Activated gamma-delta T cell treated with Interleukin-2 at 50 U/mL for 16 hours (primary cell): ENCODE data around the gene TMEM91.
A peak's percentile ranks its signal among the peaks of the same experiment; 100 is the strongest.

Experiments used
- DNase-seq: peaks from one replicate; pipeline ENCODE4 v3.0.0-alpha.2; 2020

Gene TMEM91

DNA sequence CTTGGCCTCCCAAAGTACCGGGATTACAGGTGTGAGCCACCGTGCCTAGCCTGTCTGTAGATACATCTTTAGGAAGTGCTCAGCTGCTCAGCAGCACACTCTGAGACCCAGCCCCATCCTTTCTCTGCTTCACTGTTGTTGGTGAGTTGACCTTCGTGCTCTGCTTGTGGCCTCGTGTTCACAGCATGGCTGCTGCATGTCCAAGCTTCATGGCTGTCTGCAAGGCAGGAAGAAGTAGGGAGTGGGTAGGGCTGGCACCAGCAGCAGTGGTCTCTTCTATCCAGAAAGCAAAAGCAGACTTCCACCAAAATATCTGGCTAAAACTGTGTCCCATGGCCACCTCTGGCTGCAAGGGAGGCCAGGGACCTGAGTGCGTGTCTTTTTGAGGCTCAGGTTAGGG is 36.6 kb downstream of the TMEM91 start:
- DNase-seq = no peak

DNA sequence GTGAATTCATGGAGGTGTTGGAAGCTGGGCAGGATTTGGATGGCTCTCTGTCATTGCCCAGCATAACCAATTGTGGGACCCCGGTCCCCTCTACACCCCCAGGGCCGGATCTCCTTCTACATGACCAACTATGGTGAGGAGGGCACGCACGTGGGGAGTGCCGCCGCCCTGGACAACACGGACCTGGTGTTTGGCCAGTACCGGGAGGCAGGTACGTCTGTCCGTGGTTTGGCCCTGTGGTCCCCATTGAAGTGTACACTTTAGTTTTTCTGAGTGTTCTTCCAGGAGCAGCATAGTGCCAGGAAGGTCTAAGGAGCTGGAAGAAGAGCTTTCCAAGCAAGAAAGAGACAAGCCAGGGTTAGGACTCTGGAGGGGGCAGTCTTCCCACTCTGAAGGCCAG is 37.6 kb downstream of the TMEM91 start:
- no peak for DNase-seq

DNA sequence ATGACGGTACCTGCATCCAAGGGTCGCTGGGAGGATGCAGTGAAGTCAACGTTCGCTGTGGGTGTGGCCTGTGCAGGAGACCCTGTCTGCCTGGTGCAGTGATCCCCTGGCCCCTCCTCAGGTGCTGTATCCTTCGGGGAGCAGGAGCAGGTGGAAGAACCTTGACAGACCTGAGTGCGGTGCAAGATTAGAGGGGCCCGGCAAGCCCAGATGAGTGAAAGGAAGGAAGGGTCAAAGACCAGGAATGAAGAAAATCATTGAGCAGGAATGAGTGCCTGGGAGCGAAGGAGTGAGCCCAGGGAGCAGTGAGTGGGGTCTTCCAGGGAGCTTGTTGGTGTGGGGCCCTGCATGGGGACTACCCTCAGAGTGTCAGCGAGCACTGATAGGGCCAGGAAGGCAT is 38.1 kb downstream of the TMEM91 start:
- DNase-seq = no peak

DNA sequence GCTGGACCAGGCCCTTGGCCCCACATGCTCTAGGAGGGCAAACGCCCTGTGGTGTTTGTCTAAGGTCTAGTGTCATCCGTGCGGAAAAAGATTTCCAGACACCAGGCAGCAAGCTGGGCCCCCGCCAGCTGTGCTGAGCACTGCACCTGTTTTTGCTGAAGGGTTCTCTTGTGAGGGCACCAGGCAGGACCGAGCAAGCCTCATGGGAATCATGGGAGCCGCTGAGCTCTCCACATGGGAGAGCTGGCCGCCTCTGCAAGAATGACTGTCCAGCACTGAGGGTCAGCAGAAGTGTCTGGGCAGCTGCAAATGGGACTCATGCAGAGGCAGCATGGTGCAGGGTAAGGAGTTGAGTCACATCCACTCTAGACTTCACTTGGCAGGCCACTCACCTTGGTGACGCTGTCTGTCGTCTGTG is 38.8 kb downstream of the TMEM91 start:
- no peak for DNase-seq

DNA sequence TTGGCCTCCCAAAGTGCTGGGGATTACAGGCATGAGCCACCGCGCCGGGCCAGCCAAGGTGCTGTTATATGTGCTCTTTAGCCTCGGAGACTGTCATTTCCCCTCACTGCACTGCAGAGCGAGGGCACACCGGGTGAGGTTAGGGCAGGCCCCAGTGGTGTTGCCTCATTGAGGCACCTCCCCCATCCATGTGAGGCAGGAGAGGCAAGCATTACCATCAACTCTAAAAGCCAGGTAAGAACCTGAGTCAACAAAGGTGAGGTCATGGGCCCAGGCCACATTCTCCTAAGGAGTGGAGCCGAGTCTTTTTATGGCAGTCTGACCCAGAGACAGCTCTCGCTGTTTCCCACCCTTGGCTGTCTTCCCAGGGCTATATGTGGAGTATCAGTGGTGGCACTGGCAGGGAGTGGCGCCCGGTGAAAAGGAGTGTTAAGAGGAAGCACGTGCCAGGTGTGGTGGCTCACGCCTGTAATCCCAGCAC is 39.9 kb downstream of the TMEM91 start:
- no peak for DNase-seq

DNA sequence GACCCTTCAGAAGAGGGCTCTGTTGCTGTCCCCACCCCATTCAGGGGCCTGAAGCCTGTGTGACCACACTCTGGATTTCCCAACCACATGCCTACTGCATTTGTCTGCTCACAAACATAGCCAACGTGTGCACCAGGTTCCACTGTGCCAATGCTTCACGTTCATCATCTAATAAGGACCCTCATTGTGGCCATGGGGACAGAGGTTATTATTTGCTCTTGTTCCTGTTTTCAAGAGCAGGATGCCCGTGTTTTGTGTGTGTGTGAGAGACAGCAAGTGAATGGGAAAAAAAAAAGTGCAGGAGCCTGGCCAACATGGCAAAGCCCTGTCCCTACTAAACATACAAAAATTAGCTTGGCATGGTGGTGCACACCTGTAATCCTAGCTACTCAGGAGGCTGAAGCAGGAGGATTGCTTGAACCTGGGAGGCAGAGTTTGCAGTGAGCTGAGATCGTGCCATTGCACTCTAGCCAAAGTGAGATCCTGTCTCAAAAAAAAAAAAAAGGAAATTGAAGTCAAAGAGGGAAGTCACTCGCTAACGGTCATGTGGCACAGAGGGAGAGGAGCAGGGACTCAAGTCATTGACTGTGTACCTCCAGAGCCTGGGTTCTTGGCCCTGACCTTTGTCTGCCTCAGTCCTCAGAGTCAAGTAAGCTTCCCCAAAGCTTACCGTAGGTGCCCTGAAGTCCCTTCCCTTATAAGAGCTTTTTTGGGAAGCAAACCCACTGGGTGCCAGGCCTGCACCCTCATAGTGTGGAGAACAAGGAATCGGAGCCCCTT is 44.0 kb downstream of the TMEM91 start:
- DNase-seq = no peak

DNA sequence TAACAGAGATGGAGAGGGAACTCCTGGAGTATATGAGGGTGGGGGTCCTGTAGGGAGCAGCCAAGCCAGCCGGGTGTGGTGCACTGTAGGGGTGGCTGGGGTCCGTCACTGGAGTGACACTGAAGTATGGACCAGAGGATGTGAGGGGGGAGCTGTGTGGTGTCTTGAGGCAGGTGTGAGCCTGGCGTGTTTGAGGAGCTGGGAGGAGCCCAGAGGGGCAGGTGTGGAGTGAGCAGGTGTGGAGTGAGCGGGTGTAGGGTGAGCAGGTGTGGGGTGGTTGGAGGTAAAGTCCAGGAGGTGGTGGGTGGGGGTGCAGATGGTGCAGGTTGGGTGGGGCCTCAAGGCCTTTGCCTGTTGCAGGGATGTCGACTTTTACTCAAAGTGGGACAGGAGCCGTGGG is 45.0 kb downstream of the TMEM91 start:
- no peak for DNase-seq

DNA sequence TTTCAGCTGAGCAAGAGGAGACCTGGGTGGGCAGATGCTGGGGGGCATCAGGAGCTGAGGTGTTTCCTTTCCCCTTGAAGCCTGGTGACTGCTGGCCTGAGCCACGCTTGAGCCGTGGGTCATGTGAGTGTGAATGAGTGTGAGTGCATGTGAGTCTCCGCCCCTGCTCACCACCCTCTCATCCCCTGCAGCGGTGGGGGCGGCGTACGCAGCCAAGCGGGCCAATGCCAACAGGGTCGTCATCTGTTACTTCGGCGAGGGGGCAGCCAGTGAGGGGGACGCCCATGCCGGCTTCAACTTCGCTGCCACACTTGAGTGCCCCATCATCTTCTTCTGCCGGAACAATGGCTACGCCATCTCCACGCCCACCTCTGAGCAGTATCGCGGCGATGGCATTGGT is 45.6 kb downstream of the TMEM91 start:
- no peak for DNase-seq

DNA sequence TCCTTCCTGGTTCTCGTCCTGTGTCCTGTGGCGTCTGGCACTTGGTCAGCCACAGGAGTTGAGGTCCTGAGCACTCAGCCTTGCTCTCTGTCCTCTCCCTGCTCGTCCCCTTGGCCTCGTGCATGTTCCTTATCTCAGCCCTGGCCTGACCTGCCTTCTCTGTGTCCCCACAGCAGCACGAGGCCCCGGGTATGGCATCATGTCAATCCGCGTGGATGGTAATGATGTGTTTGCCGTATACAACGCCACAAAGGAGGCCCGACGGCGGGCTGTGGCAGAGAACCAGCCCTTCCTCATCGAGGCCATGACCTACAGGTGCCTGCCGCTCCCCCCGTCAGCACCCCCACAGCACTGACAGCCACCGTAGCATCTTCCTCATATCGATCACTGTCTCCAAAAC is 46.1 kb downstream of the TMEM91 start:
- no peak for DNase-seq

DNA sequence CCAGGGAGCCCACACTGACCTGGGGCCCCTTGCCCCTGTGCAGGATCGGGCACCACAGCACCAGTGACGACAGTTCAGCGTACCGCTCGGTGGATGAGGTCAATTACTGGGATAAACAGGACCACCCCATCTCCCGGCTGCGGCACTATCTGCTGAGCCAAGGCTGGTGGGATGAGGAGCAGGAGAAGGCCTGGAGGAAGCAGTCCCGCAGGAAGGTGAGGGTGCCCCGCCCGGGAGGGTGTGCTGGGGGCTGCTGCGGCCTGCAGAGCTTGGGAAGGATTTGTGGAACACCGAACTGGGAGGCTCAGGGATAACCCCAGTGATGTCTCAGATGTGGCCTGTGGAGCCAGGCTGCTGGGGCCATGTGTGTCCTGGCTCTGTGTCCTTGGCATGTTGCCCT is 46.6 kb downstream of the TMEM91 start:
- DNase-seq = no peak

DNA sequence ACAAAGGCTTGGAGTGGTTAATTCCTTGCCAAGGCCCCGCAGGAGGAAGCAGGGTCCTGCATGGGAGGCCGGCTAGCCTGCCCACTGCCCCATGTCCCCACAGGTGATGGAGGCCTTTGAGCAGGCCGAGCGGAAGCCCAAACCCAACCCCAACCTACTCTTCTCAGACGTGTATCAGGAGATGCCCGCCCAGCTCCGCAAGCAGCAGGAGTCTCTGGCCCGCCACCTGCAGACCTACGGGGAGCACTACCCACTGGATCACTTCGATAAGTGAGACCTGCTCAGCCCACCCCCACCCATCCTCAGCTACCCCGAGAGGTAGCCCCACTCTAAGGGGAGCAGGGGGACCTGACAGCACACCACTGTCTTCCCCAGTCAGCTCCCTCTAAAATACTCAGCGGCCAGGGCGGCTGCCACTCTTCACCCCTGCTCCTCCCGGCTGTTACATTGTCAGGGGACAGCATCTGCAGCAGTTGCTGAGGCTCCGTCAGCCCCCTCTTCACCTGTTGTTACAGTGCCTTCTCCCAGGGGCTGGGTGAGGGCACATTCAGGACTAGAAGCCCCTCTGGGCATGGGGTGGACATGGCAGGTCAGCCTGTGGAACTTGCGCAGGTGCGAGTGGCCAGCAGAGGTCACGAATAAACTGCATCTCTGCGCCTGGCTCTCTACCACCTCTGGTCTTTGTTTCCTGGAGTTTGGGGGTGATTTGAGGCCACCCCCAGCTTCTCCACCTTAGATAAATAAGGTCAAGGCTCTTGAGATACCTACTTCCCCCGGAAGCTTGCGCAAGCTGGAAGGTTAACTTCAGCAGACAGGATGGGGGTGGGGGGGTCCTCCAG is 48.2 kb downstream of the TMEM91 start:
- no peak for DNase-seq

DNA sequence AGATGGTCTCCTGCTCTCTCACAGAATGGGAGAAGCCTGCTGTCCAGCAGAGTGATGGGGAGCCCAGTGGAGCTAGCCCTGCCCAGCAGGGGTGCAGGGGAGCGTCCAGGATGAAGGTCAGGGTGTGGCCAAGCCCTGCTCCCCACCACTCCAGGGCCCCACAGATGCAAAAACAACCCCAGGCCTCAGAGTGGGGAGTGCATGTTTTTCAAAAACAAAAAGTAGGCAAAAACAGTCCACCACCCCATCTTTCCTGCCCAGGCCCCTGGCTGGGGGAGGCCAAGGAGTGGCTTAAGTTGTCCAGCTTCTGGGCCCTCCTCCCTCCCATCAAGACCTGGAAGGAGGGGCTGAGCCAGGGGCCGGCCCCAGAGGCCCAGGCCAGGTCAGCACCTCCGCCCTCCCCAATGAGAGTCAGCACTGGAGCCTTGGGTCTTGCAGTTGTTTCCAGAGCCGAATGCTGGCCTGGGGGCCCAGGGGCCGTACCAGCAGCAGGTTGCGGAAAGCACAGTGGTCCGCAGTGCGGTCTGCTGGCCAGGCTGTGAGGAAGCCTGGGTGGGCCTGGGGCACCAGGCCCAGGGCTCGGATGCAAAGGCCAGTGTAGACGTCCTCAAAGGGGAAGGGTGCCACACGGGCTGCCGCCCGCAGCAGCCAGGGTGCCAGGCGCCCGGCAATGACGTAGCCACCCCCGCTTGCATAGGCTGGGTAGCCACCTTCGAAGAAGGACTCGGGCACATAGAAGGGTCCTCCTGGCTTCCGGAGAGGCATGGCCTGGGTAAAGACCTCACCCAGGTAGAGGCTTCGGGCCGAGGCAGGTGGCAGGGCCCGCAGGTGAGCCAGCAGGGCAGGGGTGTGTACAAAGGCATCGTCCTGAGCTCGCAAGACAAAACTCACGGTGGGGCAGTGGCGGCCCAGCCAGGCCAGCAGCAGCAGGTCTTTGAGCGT is 49.1 kb downstream of the TMEM91 start:
- DNase-seq = no peak

DNA sequence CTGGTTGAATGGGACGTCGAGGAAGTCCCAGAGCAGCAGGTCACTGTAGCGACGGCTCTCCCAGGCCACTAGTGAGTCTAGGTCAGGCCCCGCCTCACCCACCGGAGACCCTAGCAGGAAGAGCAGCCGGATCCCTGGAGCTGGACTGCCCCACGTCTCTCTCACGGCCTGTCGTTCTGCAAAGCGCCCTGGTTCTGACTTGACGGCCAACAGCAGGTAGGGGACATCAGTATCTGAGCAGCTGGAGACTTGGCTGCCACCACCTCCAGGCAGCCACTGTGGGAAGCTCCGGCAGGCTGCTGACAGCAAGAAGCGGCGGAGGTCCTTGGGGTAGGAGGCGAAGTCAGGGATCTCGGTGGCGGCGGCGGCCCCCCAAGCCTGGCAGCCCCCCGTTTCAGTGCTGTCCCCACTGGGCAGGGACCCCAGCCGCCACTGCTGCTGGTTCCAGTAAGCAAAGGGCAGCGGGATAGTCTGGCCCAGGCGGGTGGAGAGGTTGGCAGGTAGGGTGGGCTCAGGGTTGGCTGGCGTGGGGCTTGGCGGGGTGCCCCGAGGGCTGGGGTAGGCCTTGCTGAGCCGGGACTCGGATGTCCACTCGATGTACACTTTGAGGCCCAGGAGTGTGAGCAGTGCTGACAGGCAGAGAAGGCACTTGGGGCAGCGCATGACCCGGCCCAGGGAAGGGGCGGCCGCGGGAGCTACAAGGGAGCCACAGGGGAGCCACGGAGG is 49.9 kb downstream of the TMEM91 start:
- DNase-seq = no peak

DNA sequence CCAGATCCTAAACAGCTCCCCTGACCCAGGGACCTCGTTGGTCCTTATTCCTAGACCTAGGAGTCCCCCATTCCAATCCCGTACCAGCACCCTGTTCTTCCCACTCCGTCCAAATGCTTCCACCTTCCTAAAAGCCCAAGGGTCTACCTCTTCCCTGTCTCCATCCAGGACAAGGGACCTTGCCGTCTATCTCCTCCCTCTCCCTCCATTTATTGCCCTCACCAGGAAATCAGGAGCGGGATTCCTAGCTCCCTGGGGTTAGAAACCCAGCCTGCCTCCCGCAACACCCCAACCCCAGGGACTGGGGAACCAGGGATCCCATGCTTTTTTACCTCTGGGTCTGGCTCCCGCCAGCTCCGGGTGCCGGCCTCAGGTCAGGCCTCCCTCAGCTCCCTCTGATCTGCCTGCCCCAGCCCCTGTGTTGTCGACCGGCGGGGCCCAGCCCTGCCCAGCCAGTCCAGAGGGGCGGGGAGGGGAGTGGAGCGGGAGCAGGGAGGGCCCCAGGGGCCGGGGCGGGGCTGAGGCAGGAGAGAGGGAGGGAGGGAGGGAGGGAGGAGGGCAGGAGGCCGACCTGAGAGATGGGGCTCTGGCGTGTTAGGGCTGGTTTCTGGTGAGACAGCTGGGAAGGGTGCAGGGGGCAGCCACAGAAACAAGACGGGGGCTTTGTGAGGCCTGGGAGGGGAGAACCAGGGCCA is 50.8 kb downstream of the TMEM91 start, which contains the start of gene B3GNT8:
B3GNT8 (minus strand) TSS at position 423 of the 695 bp plus-strand sequence. CDS start 596 bp downstream, outside the sequence.
- peak; percentile 39 for DNase-seq

DNA sequence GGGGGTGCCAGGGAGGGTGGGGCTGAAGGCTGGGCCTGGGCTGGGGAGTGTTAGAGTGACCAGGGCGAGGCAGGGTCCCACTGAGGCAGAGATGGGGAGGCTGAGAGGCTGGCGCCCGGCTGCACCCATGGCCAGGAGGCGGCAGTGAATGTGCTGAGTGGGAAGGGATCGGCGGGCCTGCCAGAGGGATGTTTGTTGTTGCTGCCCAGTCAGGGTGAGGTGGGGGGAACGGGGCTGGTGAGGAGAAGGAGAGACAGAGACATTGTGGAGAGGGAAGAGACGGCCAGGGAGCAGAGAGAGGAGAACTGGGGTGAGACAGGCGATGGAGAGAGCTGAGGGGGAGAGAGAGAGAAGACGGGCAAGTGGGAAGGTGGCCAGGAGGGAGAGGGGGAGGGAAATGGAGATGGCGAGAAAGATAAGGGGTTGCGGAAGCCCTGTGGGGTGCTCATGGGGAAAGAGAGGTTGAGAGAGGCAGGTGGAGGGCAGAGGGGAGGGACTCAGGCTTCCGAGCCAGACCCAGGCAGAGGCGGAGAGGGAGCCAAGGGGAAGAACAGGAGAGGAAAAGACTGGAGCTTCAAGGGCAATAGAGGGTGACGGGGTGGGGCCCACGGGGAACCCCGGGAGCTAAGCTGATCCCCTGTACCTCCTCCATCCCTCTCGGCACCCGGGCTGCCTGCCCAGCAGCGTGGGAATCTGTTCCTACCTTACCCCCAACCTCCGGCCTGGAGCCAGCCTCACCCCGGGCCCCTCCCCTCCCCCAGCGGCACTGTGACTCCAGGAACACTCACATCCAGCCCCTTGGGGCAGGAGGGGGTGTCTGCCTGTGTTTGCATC is 51.5 kb downstream of the TMEM91 start:
- peak; percentile 65 for DNase-seq

DNA sequence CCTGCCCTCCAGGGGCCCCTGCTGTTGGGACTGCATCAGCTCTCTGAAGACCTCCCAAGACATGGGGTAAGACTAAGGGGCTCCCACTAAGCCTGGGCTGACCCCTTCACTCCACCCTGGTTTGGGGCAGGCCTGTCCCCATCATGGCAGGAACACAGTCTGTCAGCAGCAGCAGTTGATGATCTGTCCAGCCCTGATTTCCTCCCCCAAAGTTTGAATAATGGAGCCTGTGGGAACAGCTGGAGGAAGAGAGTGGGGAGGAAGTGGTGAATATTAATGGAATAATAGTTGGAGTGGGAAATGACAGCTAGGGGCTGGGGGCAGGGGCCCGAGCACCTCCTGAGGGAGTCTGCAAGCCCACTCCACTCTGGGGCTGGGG is 52.1 kb downstream of the TMEM91 start:
- no peak for DNase-seq

DNA sequence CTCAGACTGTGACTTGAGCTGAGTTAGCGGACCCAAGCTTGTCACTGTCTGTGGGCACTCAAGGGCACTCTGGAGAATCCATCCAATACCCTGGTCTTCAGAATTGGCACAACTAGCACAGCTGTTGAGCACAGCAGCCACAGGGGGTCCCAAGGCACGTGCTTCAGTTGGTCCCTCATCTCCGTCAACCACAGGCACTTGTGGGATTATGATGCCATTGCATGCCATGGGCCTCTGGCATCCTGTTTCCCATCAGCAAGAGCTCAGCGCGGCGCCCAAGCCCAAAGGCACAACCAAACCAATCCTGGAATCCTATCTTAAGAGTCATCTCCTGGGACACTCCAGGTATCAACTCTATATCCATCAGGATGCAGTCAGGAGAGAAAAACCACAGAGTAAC is 54.6 kb downstream of the TMEM91 start:
- DNase-seq = no peak

DNA sequence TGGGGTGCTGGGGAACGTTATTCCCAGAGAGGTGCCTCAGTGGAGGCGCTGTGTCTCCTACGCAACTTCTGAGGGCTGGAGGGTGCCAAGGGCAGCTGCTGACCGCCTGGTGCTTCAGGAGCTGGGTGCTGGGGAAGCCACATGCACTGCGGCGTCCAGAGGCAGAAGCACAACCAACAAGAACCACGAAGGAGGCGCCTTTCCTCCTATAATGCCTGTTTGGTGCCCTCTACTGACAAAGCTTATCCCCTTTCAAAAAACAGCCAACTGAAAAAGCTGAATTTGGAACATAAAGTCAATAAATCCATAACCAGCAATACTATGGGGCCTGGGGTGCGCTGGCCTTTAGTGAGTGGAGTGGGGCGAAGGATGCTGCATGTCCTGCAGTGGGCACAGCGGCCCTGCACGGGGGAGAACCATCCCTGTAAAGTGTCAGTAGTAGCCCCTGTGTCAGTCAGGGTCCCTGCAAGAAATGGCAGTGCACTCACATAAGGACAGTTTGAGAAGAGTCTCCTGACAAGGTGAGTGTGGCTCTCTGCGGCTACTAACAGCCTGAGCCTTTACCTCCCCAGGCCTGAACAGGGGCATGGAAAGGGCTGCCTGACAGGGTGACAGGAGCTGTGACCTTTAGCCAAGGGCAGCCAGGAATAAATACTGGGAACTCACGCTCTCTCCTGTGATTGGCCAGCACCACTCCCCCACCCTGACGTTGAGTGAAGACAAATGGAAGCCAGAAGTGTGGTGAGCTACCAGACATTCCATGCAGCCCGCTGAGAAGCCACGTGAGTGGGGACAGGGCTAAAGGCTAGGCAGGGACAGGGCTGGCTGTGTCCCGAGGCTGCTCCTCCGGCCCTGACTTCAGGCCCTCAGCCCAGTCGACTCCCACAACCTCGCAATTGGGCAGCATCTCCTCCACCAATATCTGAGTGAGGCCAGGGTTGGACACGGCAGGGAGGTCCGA is 55.4 kb downstream of the TMEM91 start:
- no peak for DNase-seq

DNA sequence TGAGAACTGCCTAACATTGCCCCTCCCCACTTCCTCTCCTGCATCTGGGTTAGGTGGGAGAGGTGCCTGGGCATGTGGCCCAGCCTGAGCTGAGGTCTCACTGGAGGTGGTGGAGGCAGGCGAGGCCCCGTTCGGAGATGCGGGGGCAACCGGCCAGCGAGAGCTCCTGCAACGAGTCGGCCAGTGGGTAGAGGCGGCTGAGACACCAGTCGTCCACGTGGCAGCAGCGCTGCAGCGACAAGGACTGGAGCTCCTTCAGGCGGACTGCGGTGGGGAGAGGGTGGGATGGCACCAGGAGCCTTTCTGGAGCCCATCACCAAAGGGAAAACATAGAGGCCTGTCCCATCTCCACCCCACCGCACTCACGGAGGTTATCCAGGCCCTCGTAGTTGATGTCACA is 56.8 kb downstream of the TMEM91 start:
- no peak for DNase-seq
